Sigmoid colon (tissue), 7 donors: ENCODE data around the gene MAN2B1. TPM values are rescaled to one million over a fixed set of nuclear protein-coding genes. Genes with fewer than 3 reads are reported as not detected.

ENCODE experiments used
- DNase-seq: peaks from one replicate; pipeline ENCODE4 v3.0.0-alpha.2; 2019
- H3K27ac ChIP-seq, 4 donors: fragments of 200-600 bp; sonication (generic); one replicate each; pipeline ENCODE4 v1.5.1; 2016 to 2019; ENCODE audit warnings: mild to moderate bottlenecking in 1 of 4
- H3K27me3 ChIP-seq, 3 donors: fragments of 200-600 bp; sonication (generic); one replicate each; pipeline ENCODE4 v1.5.1; 2019; ENCODE audit warnings: mild to moderate bottlenecking in 1 of 3
- H3K36me3 ChIP-seq, 4 donors: fragments of 200-600 bp; sonication (generic); one replicate each; pipeline ENCODE4 v1.5.1; 2016 to 2019
- H3K4me1 ChIP-seq, 4 donors: fragments of 200-600 bp; sonication (generic); one replicate each; pipeline ENCODE4 v1.5.1; 2017 to 2019
- H3K4me3 ChIP-seq, 4 donors: fragments of 200-600 bp; sonication (generic); one replicate each; pipeline ENCODE4 v1.5.1; 2017 to 2019; ENCODE audit warnings: mild to moderate bottlenecking in 2 of 4, moderate library complexity in 1 of 4
- H3K9me3 ChIP-seq, 4 donors: fragments of 200-600 bp in 3 of 4; sonication (generic) in 3 of 4; one replicate each; pipeline versions ENCODE4 v1.5.1 to v1.6.1; 2013 to 2019
- EP300 ChIP-seq, 4 donors: sonication (generic); formaldehyde crosslinking; IDR thresholded peaks; one replicate each; pipeline ENCODE4 v1.6.1; 2017; ENCODE audit warnings: antibody characterized with exemption in 4 of 4
- POLR2A ChIP-seq, 2 donors: fragments of 450-650 bp; IDR thresholded peaks; one replicate each; pipeline ENCODE4 v1.6.1; 2016; ENCODE audit warnings: antibody characterized with exemption in 2 of 2, mild to moderate bottlenecking in 2 of 2, moderate library complexity in 2 of 2
- POLR2AphosphoS5 ChIP-seq, 4 donors: sonication (generic); formaldehyde crosslinking; IDR thresholded peaks; one replicate each; pipeline ENCODE4 v1.6.1; 2017; ENCODE audit warnings: antibody characterized with exemption in 4 of 4
- WGBS, 2 donors: extraction: QIAGEN DNeasy Blood & Tissue Kit; methylation state at CpG; one replicate each; pipeline ENCODE4 v1.1.7; 2013; 5-methylcytosine and 5-hydroxymethylcytosine counted together
- intact Hi-C: fragments of 100-400 bp; cut with DNase I; formaldehyde crosslinking; loops from one replicate; pipeline ENCODE4 v1.15.1; 2023
- polyA plus RNA-seq, 3 donors: library from polyadenylated mRNA; stranded (reverse); fragments of 200-250 nt; gene quantifications; one replicate each; pipeline ENCODE4 v1.2.3, GENCODE V29; 2013
- total RNA-seq, 4 donors: library from RNA; depleted of rRNA; stranded (reverse); fragments of >200 nt; gene quantifications; one replicate each; pipeline ENCODE4 v1.1.0, GENCODE V29; 2016
- TF ChIP-seq, protein P1 (sequence below), 4 experiments: fragments of 450-650 bp in 3 of 4; fragments of 200-600 bp in 1 of 4; IDR thresholded peaks; one replicate each; pipeline ENCODE4 v1.5.1; 2016 to 2019; ENCODE audit warnings: antibody characterized with exemption in 4 of 4, mild to moderate bottlenecking in 3 of 4, moderate library complexity in 2 of 4
- donor health status: healthy with polysubstance abuse.
- donor health status: Bipolar disorder and iron deficiency.
- donor health status: healthy.

The MAN2B1 gene
- total and polyA plus RNA-seq, 7 donors, result 26.4 to 75.6 (median 59.8) TPM

DNA sequence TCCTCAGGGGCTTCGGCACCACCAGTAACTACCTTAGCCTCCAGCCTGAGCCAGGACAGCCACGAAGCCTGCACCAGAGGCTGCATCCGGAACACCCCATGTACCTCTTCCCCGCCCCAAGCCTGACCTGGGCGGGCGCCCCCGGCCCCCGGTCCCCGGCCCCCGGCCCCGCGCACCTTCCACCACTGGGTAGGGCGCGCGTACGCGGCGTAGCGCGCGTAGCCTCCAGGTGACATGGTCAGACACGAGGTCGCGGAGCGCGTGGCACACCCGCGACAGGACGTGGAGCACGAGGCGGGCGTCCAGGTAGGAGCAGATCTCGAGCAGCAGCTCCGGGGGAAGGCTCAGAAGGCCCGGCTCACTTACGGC, 29.4 kb upstream of the MAN2B1 start:
- intact Hi-C loops, result no loop called here
- TF ChIP-seq POLR2AphosphoS5 (IDR thresholded peaks at IDR 0.05) (no peak), EP300 (IDR thresholded peaks at IDR 0.05) (no peak)

DNA sequence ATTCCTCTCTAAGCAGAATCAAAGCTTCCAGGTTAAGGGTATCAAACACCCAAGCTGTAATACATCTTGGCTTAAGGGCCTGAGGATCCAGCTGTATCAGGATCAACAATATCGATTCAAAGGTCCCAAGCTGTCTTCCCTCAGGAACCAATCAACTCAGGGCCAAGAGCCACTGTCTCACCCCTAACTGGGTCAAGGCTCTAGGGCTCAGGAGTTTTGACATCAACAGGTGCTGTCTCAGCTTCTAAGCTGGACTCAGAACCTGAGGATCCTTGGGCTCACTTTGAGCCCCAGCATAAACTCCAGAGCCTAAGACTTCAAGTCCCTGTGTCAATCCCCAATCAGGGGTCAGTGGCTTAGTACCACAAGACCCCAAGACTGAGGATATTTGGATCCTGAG, 29.0 kb upstream of the MAN2B1 start:
- H3K9me3 ChIP-seq, result no peaks in the 10 kb centered on the region
- H3K4me1 ChIP-seq, result peaks cover 0 to 22% (median 18%) of the 10 kb centered on the region in 4 donors
- 47 to 78% methylated on average over 1 of the region's 1 CpG for WGBS, 2 donors
- peak overlapping the region; percentile 52 to 92 (median 74) for H3K4me3 ChIP-seq
- no peak overlapping the region for H3K27ac ChIP-seq
- intact Hi-C loops, result no loop called here
- no peak for DNase-seq
- no peak for TF ChIP-seq POLR2A (IDR thresholded peaks at IDR 0.05)
- TF ChIP-seq POLR2AphosphoS5 (IDR thresholded peaks at IDR 0.05), result no peak
- TF ChIP-seq EP300 (IDR thresholded peaks at IDR 0.05), result no peak
- TF ChIP-seq, protein P1, sequence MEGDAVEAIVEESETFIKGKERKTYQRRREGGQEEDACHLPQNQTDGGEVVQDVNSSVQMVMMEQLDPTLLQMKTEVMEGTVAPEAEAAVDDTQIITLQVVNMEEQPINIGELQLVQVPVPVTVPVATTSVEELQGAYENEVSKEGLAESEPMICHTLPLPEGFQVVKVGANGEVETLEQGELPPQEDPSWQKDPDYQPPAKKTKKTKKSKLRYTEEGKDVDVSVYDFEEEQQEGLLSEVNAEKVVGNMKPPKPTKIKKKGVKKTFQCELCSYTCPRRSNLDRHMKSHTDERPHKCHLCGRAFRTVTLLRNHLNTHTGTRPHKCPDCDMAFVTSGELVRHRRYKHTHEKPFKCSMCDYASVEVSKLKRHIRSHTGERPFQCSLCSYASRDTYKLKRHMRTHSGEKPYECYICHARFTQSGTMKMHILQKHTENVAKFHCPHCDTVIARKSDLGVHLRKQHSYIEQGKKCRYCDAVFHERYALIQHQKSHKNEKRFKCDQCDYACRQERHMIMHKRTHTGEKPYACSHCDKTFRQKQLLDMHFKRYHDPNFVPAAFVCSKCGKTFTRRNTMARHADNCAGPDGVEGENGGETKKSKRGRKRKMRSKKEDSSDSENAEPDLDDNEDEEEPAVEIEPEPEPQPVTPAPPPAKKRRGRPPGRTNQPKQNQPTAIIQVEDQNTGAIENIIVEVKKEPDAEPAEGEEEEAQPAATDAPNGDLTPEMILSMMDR (IDR thresholded peaks at IDR 0.05), result no peak
- no peaks in the 10 kb centered on the region for H3K27me3 ChIP-seq
- H3K36me3 ChIP-seq, result peaks cover 0 to 19% (median 8%) of the 10 kb centered on the region in 4 donors

More for the DNA sequence above, 29.4 kb upstream of the MAN2B1 start:
- DNase-seq, result no peak
- no peaks in the 10 kb centered on the region for H3K27me3 ChIP-seq
- H3K4me3 ChIP-seq, result peak overlapping the region; percentile 52 to 92 (median 74)
- peaks cover 0 to 22% (median 18%) of the 10 kb centered on the region in 4 donors for H3K4me1 ChIP-seq
- 3% methylated on average over 36 of the region's 36 CpGs for WGBS, 2 donors
- H3K9me3 ChIP-seq, result no peaks in the 10 kb centered on the region
- H3K36me3 ChIP-seq, result peaks cover 0 to 24% (median 12%) of the 10 kb centered on the region in 4 donors
- H3K27ac ChIP-seq, result peak overlapping the region; percentile 83 to 92 (median 91)

DNA sequence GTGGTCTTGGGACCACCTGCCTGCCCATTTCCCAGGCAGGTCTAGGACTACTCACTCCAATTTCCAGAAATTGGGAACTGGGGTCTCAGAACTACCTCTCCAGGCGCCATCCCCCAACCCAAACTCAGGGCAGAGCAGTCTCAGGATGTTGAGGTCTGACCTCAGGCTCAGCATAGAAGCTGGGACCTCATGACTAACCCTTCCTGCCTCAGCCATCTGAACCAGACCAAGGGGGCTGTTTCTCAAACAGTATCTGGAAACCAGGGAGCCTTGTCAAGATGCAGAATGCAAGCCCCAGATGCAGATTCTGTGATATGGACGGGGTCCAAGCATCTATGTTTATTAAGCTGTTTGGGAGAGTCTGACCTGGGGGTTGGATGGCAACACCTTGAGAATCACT, 28.6 kb upstream of the MAN2B1 start:
- Histone ChIP-seq H3K4me3 (peak overlapping the region in 1 of 4 donors; percentile 92), H3K36me3 (peaks cover 0 to 15% (median 5%) of the 10 kb centered on the region in 4 donors), H3K4me1 (peaks cover 0 to 22% (median 18%) of the 10 kb centered on the region in 4 donors), H3K27me3 (no peaks in the 10 kb centered on the region), H3K9me3 (no peaks in the 10 kb centered on the region), H3K27ac (no peak overlapping the region)
- intact Hi-C loops, result no loop called here
- TF ChIP-seq POLR2AphosphoS5 (IDR thresholded peaks at IDR 0.05) (no peak), EP300 (IDR thresholded peaks at IDR 0.05) (no peak), POLR2A (IDR thresholded peaks at IDR 0.05) (no peak)
- TF ChIP-seq, protein P1 (IDR thresholded peaks at IDR 0.05), result no peak
- 76 to 79% methylated on average over 2 of the region's 2 CpGs for WGBS, 2 donors
- DNase-seq, result no peak

DNA sequence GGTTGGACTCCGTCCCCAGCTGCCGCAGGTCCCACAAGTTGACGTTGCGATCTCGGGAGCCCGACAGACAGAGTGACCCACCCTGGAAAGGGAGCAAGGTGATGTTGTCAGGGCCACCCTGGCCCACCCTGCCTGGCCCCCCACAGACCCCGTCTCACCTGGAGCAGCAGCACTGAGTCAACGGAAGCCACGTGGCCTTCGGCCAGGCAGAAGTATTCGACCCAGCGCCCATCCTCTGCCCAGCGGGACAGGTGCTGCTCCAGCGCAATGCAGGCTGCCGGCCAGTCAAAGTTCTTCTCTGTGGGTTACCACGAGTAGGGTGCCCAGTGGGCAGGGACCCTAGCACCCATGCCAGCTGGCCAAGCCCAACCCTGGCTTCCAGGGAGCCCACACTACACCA, 28.1 kb upstream of the MAN2B1 start:
- no peak overlapping the region for H3K27ac ChIP-seq
- WGBS, 2 donors, result 91 to 92% methylated on average over 16 of the region's 16 CpGs
- H3K36me3 ChIP-seq, result peaks cover 0 to 11% (median 3%) of the 10 kb centered on the region in 4 donors
- H3K9me3 ChIP-seq, result no peaks in the 10 kb centered on the region
- H3K4me1 ChIP-seq, result peaks cover 0 to 22% (median 18%) of the 10 kb centered on the region in 4 donors
- H3K27me3 ChIP-seq, result no peaks in the 10 kb centered on the region
- H3K4me3 ChIP-seq, result no peak overlapping the region
- no peak for DNase-seq
- intact Hi-C loops, result no loop called here
- no peak for TF ChIP-seq POLR2A (IDR thresholded peaks at IDR 0.05)
- TF ChIP-seq EP300 (IDR thresholded peaks at IDR 0.05), result no peak
- TF ChIP-seq, protein P1 (IDR thresholded peaks at IDR 0.05), result no peak
- no peak for TF ChIP-seq POLR2AphosphoS5 (IDR thresholded peaks at IDR 0.05)

DNA sequence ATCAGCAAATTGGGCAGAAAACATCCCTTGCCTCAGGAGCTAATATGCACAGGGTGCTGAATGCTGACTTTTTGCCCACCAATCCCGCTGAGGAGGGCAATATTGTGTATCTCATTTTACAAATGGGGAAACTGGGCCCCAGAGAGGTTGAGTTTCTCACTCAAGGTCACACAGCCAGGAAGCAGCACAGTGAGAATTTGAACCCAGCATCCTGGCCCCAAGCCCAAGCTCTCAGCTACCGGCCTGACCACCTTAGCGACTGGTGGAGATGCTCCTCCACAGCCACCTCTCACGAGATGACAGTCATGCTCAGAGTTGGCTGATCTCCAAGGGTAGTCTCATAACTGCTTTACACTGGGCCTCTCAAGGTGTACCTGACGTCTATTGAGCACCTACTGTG, 26.4 kb upstream of the MAN2B1 start:
- intact Hi-C loops, result no loop called here
- peaks cover 0 to 22% (median 18%) of the 10 kb centered on the region in 4 donors for H3K4me1 ChIP-seq
- WGBS, 2 donors, result 90 to 91% methylated on average over 5 of the region's 5 CpGs
- H3K36me3 ChIP-seq, result no peaks in the 10 kb centered on the region
- no peak for DNase-seq
- H3K27ac ChIP-seq, result no peak overlapping the region
- TF ChIP-seq, protein P1 (IDR thresholded peaks at IDR 0.05), result no peak
- TF ChIP-seq POLR2A (IDR thresholded peaks at IDR 0.05) (no peak), POLR2AphosphoS5 (IDR thresholded peaks at IDR 0.05) (no peak), EP300 (IDR thresholded peaks at IDR 0.05) (no peak)
- H3K4me3 ChIP-seq, result no peak overlapping the region
- H3K27me3 ChIP-seq, result no peaks in the 10 kb centered on the region
- no peaks in the 10 kb centered on the region for H3K9me3 ChIP-seq
